GM19099 (cell line): ENCODE data around the gene SLC7A14.

ENCODE experiments used
- POLR2A ChIP-seq: IDR thresholded peaks from 3 replicates; pipeline ENCODE4 v1.6.1; 2011; ENCODE audit warnings: low read depth; ENCODE audit not compliant: insufficient read length; ENCODE audit errors: extremely low read depth

SLC7A14 gene

DNA sequence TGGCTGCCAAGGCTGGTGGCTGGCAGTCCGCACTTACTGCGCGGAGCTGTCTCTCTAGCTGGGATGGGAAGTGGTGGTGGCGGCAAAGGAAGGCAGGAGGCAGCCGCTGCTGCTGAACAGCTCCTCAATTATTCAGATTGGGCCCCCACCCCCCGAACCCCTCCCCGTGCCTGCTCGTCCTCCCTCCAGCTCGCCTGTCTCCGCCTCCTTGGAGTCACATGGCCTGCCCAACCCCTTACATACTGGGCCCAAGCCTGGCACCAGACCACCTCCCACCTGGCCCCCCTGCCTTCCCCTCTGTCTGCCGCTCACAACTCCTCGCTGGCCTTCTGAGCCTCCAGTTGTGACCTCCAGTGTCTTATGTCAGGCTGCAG lies at the start of gene SLC7A14:
Gene SLC7A14 (minus strand): TSS at position 139 of the 374 bp plus-strand sequence. CDS start 59,139 bp downstream, outside the sequence.
- TF ChIP-seq POLR2A, result no peak

DNA sequence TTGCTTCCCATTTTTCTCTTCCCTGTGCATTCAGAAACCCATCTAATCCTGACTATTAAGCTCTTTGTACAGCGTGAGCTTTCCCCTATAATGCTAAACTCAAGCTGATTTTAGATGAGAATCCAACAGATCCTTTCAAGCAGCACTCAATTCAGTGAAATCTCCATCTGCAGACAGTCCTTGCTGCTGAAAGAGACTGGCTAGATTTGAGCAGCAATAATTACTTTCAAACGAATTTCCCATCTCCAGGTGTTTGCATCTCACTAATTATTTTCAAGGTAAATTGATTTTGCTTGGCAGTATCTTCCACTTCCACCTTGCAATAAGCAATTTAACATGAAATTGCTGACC lies 49.5 kb upstream of the SLC7A14 start:
- no peak for TF ChIP-seq POLR2A

DNA sequence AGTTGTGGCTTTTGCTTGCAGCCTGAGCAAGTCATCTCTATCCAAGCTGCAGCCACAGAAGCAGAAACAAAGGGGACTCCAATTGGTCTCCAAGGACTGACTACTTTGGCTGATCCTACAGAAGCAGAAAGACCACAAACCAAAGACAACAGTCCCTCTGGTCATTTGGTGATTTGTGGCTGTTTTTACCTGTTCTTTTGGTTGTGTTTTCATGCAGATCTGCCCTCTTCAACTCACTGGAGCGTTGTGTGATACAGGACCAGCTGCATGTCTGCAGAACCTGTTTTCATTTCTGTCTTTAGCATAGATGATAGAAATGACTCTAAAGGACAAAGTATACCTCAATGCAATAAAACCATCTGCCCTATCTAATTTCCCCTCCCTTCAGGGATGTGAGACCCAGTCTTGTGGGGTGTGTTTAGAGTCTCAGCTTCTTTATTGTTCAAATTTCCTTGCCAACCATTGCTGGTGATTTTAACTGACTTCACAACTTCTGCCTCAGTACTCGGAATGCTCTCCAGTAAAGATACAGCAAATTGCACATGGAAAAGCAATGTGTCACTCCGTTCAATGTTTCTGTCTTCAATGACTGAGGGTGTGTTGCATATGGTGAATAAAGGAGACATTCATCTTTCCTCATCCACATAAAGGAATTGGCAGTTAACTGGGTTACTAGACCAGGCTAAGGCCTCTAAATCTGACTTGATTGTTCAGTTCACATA lies 48.9 kb upstream of the SLC7A14 start:
- no peak for TF ChIP-seq POLR2A

DNA sequence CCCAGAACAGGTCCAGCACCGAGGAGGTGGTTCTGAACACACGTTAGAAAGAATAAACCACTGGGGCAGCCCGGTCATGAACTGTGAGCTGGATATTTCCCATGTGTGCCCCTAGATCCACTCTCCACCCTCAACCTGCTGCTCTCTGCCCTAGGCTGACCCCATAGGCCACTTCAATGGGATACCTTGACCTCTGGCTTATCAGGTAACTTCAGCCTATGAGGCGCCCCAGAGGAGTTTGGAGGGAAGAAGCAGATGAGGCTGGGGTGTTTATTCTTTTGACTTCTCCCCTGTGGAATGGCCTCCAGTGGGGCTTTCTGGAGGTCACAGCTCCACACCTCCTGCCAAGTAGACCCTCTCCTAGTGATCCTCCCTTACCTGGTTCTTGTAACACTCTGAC lies 47.7 kb upstream of the SLC7A14 start:
- TF ChIP-seq POLR2A, result no peak

DNA sequence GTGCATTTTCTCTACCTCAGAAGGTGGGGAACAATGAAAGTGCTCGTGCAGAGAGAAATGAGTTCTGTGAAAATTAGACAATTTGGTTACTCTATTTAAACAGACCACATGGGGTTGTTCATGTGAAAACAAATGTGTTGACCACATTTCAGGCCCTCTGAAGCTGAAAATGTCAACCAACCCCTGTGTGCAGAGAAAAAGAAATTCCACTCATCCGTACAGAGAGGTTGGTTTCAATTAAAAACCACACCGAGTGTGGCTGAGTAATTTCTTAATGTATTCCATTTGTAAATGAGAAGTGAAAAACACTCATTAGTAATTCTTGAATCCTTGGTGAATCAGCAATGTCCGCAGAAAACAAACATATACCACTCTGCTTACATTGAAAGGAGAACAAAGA lies 46.9 kb upstream of the SLC7A14 start:
- TF ChIP-seq POLR2A, result no peak

DNA sequence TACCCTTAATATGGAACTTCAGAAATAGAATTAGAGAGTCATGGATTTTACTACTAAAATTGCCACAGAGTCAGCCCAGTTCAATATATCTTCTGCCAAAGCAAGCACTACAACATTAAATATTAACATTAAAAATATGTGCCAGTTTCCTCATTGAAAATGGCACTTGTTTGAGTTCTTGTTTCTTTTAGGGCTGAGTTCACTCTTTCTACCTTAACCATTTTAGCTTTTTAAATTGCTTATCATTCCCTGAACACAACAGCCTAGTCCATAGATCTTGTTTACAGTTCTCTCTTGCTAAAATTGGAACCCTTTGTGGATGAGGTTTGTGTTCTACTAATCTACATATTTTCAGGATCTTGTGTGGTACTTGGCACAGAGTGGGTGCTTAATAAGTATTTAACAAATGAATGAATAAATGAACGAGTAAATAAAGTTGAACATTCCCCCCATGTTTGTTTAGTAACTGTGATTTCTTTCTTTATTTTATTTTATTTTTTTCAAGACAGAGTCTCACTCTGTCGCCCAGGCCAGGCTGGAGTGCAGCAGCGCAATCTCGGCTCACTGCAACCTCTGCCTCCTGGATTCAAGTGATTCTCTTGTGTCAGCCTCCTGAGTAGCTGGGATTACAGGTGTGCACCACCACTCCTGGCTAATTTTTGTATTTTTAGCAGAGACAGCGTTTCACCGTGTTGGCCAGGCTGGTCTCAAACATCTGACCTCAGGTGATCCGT lies 46.0 kb upstream of the SLC7A14 start:
- no peak for TF ChIP-seq POLR2A

DNA sequence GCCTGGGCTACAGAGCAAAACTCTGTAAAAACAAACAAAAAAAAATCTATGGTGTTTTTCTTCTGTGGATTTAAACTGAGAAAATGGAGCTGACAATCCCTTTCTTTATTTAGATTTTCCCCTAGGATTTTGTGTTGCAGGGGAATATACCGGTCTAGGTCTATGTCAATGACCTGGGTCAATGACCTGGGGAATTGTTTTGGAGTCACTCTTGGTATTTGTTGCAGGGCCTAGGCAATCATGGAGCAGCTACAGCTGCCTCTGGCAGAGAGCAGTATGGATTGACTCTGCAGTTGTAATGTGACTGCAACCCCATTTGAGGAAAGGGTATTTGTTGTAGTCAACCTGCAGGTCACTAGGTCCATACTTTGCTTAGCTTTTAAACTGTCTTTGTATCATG lies 37.6 kb upstream of the SLC7A14 start:
- no peak for TF ChIP-seq POLR2A

DNA sequence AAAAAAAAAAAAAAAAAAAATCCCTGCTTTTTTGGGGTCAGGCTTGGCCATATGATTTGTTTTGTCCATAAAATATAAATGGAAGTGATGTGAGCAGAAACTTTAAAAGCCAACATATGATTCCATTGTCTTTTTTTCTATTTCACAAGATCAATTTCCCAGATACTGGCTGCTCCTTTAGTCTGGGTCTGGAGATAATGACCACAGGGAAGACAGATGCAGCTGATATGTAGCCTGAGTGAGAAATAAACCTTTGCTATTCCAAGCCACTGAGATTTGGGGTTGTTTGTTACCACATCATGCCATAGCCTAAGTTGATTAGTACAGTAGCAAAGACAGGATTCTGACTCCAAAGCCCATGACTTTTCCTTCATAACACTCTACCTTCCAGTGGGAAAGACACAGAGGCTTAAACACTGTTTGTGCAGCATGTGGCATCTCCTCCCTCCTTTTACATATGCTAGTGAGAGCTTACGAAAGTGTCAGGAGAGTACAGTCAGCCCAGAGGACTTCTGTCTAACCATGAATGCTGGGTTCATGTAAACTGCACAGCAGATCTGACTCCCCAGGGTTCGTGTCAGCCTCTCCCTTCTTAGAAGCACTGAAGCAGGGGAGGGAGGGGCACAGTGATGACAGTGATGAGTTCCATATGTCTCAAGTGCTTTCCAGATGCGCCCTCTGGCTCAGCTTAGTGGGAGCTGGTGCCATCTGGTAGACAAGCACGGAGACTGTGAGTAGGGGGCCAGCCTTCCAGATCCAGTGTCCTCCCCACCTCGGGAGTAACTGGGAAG lies 36.7 kb upstream of the SLC7A14 start:
- no peak for TF ChIP-seq POLR2A

DNA sequence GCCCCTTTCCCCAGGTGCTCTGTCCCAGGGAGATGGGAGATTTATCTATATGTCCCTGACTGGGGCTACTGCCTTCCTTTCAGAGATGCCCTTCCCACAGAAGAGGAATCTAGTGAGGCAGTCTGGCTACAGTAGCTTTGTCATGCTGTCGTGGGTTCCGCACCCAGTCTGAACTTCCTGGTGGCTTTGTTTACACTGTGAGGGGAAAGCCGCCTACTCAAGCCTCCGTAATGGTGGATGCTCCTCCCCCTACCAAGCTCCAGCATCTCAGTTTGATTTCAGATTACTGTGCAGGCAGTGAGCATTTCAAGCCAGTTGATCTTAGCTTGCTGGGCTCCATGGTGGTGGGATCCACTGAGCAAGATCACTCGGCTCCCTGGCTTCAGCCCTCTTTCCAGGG lies 35.4 kb upstream of the SLC7A14 start:
- no peak for TF ChIP-seq POLR2A

DNA sequence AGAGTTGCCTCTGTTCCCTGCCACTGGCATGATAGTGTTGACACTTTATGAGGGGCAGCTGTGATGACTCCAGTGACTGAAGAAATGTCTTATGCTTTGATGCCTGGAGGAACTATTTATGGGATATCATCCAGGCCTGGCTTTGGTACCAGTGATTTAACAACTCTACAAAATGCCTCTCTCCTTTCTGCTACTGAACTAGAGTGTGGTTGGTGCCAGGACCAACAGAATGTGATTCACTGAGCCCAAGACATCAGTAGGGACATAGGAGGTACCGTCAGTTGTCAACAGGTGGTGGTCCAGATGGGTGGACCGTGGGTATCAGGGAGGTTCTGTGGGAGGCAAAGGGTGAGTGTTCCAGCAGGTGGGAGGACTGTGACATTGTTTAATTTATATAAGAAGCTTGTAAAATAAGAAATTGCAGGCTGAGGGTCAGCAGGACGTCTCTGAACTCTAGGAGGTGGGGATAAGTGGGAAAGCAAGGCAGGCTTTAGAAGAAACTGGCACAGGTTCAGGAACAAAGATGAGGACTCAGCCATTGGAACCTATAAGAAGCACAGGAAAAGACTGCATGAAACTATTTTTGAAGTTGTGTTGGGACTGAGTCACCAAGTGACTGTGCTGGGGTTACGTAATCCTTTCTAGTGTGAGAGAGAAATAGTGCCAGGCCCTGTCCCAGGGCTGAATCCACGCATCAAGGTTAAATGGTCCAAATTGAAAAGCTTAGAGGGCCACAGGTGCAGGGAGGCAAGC lies 28.5 kb upstream of the SLC7A14 start:
- TF ChIP-seq POLR2A, result no peak

DNA sequence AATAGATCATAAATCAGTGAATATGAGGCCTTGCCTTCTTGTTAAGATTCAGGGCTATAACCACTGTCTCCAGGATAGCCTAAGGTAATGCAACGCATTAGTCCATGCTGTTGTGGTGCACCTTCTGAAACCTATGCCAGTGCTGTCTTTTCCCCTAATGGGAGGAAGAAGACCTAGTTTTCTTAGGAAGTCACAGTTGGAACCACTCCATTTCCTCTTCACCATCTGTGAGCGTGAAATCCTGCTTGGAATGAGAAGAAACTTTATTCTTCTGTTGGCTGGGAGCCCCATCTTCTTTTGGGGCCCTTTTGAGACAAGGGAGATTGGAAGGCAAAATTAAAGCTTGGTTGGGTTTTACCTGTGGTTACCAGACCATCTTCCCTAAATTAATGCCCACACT lies 25.9 kb upstream of the SLC7A14 start:
- no peak for TF ChIP-seq POLR2A

DNA sequence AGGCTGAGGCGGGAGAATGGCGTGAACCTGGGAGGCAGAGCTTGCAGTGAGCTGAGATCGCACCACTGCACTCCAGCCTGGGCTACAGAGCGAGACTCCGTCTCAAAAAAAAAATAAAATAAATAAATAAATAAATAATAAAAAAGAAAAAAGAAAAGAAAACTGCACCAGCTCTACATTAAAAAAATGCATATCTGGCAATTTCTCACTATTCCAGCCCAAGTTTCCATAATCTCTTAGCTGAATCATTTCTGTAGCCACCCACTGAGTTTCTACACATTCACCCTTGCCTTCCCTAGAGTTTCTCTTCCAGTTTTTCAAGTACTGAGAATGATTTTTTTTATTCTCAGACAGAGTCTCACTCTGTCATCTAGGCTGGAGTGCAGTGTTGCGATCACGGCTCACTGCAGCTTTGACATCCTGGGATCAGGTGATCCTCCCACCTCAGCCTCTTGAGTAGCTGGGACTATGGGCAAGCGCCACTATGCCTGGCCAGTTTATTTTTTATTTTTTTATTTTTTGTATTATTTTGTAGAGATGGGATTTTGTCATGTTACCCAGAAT lies 24.5 kb upstream of the SLC7A14 start:
- no peak for TF ChIP-seq POLR2A

DNA sequence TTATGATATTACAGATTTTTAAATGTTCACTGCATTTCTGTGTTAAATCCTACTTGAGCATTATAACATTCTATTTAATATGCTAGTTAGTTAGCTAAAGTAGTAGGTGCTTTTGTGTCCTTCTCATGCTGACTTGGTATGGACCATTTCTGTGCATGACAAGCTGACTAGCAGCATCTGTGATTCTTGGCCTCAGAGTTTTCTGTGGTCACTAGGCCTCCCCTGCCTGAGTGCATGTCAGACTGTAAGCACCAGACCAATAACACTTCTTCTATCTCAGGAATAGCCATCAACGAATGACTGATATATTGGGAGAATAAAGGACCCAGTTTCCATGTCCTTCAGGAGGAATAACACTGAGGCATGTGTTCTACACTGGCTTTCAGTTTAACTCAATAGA lies 22.6 kb upstream of the SLC7A14 start:
- no peak for TF ChIP-seq POLR2A

DNA sequence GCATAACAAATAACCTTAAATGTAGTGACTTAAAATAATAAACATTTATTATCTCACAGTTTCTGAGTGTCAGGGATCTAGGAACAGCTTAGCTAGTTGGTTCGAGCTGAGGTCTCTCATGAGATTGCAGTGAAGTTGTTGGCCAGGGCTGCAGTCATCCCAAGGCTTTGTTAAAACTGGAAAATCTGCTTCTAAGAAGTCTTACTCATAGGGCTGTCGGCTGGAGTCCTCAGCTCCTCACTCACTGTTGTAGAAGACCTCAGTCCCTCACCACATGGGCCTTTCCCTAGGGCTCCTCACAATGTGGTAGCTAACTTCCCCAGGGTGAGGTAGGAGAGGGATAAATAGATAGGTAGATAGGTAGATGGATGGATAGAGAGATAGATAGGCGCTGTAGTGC lies 20.8 kb upstream of the SLC7A14 start:
- no peak for TF ChIP-seq POLR2A

DNA sequence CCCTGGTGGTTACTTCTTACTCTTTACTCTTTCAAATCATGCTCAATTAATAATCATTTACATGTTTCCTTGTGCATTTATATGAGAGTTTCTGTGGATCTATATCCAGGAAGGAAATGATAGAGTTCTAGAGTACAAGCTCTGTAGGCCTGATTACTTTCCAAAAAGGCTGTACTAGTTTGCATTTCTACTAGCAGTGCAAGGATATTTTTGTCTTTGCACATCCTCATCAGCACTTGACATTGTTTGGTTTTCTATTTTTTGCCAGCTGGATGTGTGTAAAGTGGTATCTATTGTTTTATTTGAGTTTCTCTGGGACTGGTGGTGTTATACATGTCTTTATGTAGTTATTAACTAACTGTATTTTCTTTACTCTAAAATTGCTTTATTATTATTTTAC lies 19.6 kb upstream of the SLC7A14 start:
- TF ChIP-seq POLR2A, result no peak
